Activated CD4-positive, CD25-positive, alpha-beta regulatory T cell treated with anti-CD3 and anti-CD28 coated beads, Interleukin-2, amount 50 U/mL, for 24 hours (primary cell): Measurements from ENCODE around the gene NFIC.
"Not testable (repeated sequence)": the region's sequence is repeated elsewhere in the genome, so short reads cannot be mapped to it uniquely, and the experiment has no call there.

ENCODE experiments used
- ATAC-seq, 2 donors: fragments of 150-1000 bp; cut with Tn5 transposase; one replicate each; pipeline ENCODE4 v1.10.0; 2021; ENCODE audit warnings: mild to moderate bottlenecking in 1 of 2, moderate library complexity in 1 of 2

The NFIC gene

DNA sequence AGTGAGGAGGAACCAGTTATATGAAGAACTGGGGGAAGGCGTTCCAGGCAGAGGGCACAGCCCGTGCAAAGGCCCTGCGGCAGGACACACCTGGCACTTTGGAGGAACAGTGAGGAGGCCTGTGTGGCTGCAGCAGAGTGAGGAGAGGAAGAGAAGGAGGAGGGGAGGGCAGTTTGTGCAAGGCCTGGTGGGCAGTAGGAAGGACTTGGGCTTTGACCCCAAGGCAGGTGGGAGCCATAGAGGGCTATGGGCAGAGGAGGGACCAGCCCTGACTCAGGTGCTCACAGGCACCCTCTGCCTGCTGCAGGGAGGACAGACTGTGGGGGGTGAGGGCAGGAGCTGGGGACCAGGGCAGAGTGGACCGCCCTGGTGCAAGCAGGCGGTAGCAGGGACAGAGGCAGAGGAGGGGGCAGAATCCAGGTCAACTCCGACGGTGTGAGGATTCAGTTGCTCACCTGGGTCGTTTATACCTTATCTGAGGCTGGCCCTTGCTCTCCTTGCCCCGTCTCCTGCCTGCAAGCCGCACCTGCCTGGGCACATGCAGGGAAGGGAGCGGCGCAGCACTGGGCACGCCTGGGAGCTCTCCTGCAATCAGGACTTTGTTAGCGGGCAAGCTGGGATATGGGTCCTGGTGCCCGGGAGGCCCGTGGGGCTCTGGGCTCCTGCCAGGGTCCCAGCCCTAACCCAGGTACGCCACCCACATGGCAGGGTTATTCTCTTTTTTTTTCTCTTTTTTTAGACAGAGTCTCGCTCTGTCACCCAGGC lies 34.8 kb downstream of the NFIC start:
- no peak for ATAC-seq

DNA sequence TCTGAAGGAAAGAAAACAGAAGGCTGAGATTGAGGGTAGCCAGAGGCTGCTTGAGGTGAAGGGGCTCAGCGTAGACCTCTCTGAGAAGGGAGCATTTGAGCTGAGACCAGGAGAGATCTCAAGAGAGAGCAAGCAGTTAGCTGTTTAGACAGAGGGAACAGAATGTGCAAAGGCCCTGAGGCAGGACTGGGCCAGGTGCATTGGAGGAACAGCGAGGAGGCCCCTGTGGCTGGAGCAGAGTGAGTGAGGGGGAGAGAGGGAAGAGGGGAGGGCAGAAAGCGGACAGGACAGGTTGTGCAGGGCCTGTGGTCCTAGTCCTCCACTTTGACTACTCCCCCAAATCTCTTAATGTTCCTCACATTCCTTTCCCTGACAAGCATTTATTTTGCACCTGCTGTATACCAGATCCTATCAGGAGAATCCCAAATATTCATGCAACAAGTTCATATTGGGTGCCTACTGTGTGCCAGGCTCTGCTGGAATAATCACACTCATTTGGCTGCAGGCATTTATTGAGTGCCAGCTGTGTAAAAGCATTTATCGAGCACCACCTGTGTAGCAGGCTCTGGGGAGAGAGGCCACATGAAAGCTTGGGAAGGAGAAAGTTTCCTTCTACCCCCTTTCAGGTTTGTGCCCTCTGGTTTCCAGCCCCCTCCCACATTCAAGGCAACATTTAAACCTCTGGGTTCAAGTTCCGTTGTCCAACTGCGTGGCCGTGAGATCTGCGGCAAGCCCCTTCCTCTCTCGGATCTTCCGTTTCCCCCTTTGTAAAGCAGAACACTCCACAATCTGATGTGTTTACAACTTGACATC lies 36.5 kb downstream of the NFIC start:
- no peak for ATAC-seq

- ATAC-seq = no peak
These were observed 37.3 kb downstream of the NFIC start for GRCh38 chr19:3403489-3404323.

DNA sequence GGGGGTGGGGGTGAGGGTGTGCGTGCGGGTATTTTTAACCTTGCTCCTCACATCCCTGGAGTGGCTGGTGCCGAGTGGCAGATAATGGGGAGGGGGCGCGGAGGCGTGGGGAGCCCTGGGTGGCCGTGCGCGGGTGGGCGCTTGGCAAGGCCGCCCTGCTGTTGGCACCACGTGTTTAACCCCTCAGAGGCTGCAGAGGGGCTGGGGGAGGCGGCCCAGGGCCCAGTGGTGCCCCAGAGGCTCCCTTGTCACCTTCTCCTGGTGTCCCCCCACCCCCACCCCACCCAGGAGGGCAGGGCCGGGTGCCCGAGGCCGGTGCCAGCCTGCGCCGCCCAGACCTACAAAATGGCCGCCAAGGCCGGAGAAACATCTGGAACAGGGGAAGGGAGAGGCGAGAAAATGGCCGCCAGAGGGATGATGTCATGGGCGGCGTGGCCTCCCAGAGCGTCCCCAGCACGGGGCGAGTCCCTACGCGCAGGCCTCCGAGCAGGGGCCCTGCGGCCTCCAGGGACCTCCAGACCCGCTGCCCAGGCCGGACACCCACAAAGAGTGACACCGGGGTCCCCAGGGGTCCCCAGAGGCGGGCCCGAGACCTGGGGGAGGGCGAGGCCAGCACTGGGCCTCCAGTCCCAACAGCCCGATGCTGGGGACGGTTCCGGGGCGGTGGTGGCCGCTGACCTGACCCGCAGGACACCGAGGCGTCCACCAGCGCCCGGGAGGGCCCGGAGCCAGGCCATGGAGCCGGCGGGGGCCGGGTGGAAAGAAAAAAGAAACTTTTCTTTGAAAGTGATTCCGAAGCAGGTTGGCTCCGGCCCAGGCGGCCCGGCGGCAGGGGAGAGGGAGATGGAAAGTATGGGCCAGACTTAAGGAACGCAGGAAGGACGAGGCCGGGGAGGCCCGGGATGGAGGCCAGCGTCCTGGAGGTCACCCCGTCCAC lies 38.2 kb downstream of the NFIC start:
- ATAC-seq = no peak

DNA sequence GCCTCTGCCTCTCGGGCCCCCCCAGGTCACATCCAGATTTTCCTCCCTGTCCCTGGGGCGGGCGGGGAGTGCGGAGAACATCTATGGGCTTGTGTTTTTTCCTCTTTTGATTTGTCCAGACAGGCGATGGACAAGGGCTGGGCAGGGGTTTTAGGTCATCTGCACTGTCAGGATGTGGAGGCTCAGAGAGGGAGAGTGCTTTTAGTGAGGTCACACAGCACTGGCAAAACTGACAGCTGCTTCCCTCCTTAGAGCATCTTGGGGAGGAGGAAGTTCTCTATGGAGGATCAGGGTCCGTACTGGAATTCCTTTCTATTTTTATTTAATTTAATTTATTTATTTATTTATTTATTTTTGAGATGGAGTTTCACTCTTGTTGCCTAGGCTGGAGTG lies 38.9 kb downstream of the NFIC start:
- ATAC-seq = no peak

- ATAC-seq = no peak
These were observed 40.3 kb downstream of the NFIC start for GRCh38 chr19:3406571-3407111.

GRCh38 chr19:3407556-3408516 lies 41.5 kb downstream of the NFIC start:
- no peak for ATAC-seq

DNA sequence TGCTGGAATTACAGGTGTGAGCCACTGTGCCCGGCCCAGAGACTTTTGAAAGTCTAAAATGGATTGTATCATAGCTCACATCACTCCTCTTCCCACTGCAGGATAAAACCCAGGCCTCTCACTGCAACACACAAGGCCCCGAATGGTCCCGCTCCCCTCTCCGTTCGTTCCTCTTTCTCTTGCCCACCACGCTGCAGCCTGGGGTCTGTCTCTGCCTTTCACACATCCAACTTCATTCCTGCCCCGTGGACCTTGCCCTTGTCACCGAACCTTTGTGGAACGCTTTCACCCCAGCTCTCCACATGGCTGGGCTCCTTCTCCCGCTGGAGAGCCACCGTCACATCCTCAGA lies 42.6 kb downstream of the NFIC start:
- no peak for ATAC-seq

GRCh38 chr19:3409346-3410064 lies 43.1 kb downstream of the NFIC start:
- no peak for ATAC-seq

DNA sequence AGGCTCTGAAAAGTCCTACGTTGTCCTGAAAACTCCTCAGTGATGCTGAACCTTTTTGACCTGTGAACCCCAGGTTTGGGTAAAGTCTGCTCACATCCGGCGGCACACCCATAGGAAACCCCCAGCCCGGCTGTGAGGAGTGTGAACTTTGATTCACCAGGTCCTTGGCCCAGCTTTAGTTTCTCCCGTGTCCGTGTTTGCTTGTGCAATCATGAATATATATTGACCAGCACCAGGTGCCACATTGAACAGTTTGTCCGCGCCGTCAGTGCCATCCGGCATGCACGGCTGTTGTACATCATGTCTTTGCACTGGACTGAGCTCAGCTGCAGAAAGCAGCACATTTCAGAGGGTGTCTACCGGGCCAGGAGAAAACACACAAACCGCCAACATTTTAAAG lies 45.3 kb downstream of the NFIC start:
- ATAC-seq = no peak

DNA sequence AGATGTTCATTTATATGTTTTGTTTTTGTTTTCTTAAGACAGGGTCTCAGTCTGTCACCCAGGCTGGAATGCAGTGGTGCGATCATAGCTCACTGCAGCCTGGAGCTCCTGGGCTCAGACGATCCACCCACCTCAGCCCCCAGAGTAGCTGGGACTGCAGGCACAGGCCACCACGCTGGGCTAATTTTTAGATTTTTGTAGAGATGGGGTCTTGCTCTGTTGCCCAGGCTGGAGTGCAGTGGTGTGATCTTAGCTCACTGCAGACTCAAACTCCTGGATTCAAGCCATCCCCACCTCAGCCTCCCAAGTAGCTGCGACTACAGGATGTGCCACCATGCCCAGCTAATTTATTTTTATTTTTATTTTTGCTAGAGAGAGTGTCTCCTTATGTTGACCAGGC lies 45.7 kb downstream of the NFIC start:
- no peak for ATAC-seq

DNA sequence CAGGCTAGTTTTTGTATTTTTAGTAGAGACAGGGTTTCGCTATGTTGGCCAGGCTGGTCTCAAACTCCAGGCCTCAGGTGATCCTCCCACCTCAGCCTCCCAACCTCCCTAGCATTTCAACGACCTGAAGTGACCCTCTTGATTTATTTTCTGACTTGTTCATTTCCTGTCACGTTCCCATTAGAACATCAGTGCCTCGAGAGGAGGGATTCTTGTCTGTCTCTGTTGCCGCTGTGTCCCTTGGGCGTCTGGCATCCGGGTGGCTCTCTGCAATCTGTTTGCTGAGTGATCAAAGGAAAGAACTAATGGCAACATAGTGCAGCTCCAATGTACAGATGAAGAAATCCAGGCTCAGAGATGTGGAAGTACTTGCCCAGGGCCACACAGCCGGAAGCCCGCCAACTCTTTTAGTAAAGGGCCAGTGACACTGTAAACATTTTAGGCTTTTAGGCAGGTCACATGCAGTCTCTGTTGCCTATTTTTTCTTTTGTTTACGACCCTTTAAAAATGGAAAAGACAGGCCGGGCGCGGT lies 47.5 kb downstream of the NFIC start:
- ATAC-seq = no peak

- no peak for ATAC-seq
These were observed 49.3 kb downstream of the NFIC start for GRCh38 chr19:3415695-3416094.

- no peak for ATAC-seq
These were observed 53.9 kb downstream of the NFIC start for GRCh38 chr19:3420244-3420755.

DNA sequence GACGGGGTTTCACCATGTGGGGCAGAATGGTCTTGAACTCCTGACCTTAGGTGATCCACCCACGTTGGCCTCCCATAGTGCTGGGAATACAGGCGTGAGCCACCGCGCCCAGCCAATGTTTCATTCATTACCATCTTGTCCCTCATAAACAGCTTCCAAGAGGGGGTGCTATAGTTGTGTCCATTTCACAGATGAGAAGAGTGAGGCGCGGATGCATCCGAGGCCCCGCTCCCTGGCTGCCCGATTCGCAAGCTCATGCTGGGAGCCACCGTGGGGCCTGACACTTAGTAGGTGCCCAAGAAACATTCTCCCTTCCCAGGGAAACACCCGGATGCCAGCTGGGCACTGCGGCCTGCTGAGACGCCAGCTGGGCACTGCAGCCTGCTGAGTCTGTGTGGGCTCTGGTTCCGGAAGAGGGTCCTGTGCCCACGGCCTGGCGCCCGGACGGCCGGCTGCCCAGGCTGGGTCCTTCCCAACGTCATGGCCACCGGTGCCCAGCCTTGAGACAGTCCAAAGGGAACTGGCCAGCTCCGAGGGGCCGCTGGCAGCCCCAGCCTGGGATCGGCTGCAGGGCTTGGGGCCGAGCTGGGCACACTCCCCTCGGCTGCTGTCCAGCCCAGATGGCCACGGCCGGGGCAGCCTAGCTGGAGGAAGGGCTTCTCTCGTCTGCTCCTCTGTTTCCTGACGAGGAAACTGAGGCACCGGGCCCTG lies 54.7 kb downstream of the NFIC start:
- ATAC-seq = no peak

GRCh38 chr19:3421656-3422055 lies 55.3 kb downstream of the NFIC start:
- ATAC-seq = not testable (repeated sequence)

GRCh38 chr19:3423183-3423829 lies 56.9 kb downstream of the NFIC start:
- ATAC-seq = no peak

- ATAC-seq = no peak
These were observed 60.0 kb downstream of the NFIC start for GRCh38 chr19:3426433-3426832.
